Osteoblast (primary cell): ENCODE results near the gene WIZ. TPM values are rescaled to one million over a fixed set of nuclear protein-coding genes. Genes with fewer than 3 reads are reported as not detected.

ENCODE experiments used
- DNase-seq: peaks from one replicate; pipeline ENCODE4 v3.0.0; 2011; ENCODE audit warnings: low spot score, mixed read lengths; ENCODE audit not compliant: insufficient read length; ENCODE audit errors: missing footprints
- H2AFZ ChIP-seq: 2 replicates; pipeline ENCODE4 v1.6.0; 2011; ENCODE audit warnings: mild to moderate bottlenecking, low read length
- H3K27ac ChIP-seq: 2 replicates; pipeline ENCODE4 v1.5.1; 2011; ENCODE audit warnings: mild to moderate bottlenecking, low read depth, low read length, moderate library complexity
- H3K27me3 ChIP-seq: 2 replicates; pipeline ENCODE4 v1.6.0; 2012; ENCODE audit warnings: mild to moderate bottlenecking, control low read depth, inconsistent platforms, low read length, moderate library complexity; ENCODE audit not compliant: insufficient read depth
- H3K36me3 ChIP-seq: 2 replicates; pipeline ENCODE4 v1.5.1; 2011; ENCODE audit warnings: mild to moderate bottlenecking, low read length, control low read depth, moderate library complexity; ENCODE audit not compliant: insufficient read depth
- H3K4me1 ChIP-seq: 2 replicates; pipeline ENCODE4 v1.5.1; 2011; ENCODE audit warnings: mild to moderate bottlenecking, low read length, control low read depth, moderate library complexity; ENCODE audit not compliant: insufficient read depth
- H3K4me2 ChIP-seq: 2 replicates; pipeline ENCODE4 v1.6.0; 2011; ENCODE audit warnings: mild to moderate bottlenecking, low read length; ENCODE audit not compliant: insufficient read depth
- H3K4me3 ChIP-seq: fragments of 200-600 bp; sonication (generic); 3 replicates; pipeline ENCODE4 v1.5.1; 2012; ENCODE audit warnings: mild to moderate bottlenecking, low read length, inconsistent platforms; ENCODE audit not compliant: insufficient read depth
- H3K79me2 ChIP-seq: 2 replicates; pipeline ENCODE4 v1.6.0; 2012; ENCODE audit warnings: mild to moderate bottlenecking, low read length, control low read depth, inconsistent platforms; ENCODE audit not compliant: insufficient read depth
- H3K9me3 ChIP-seq: 2 replicates; pipeline ENCODE4 v1.5.1; 2011; ENCODE audit warnings: low read depth, low read length, control low read depth
- H4K20me1 ChIP-seq: 2 replicates; pipeline ENCODE4 v1.6.0; 2012; ENCODE audit warnings: mild to moderate bottlenecking, low read length, control low read depth; ENCODE audit not compliant: insufficient read depth
- total RNA-seq: library from RNA; depleted of rRNA; stranded (reverse); fragments of >200 nt; gene quantifications from 2 replicates; pipeline ENCODE4 v1.2.3, GENCODE V29; 2012
- TF ChIP-seq, protein P1 (sequence below): IDR thresholded peaks from 2 replicates; pipeline ENCODE4 v1.5.1; 2011; ENCODE audit warnings: mild to moderate bottlenecking, low read depth, low read length, moderate library complexity; ENCODE audit errors: extremely low read depth

WIZ gene
- total RNA-seq, 1 donor: 9.8 TPM

DNA sequence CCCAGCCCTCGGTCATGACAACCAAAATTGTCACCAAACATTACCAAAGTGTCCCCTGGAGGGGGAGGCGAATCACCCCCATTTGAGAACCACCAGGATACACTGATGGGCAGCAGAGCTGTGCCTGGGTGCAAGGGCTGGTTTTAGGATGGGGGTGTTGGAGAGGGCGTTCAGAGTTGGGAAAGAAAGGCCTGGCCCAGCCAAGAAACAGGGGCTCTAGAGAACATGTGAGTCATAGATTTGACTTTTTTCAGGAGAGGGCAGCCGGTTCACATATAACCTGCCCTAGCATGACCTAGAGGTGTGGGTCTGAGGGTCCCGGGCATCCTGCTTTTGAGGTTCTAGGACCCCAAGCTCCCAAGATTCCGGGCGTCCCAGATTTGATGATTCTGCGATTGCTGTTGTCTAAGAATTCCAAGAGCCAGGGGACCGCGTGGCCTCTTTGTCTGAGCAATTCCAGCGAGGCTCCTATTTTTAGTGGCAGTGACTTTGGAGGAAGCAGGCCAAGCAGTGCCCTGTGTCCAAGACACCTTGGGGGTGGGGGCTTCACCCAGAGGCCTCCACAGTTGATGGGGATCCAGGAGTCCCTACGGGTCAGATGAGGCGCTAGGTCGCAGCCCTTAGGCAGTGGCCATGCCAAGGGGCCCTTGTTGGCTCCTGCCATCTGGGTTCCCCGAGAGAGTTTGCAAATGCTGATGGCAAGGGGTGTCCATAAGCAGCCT lies 5.1 kb downstream of the WIZ start:
- no peak overlapping the region for H3K4me2 ChIP-seq
- H2AFZ ChIP-seq: no peak overlapping the region
- no peaks in the 10 kb centered on the region for H3K27me3 ChIP-seq
- TF ChIP-seq, protein P1, sequence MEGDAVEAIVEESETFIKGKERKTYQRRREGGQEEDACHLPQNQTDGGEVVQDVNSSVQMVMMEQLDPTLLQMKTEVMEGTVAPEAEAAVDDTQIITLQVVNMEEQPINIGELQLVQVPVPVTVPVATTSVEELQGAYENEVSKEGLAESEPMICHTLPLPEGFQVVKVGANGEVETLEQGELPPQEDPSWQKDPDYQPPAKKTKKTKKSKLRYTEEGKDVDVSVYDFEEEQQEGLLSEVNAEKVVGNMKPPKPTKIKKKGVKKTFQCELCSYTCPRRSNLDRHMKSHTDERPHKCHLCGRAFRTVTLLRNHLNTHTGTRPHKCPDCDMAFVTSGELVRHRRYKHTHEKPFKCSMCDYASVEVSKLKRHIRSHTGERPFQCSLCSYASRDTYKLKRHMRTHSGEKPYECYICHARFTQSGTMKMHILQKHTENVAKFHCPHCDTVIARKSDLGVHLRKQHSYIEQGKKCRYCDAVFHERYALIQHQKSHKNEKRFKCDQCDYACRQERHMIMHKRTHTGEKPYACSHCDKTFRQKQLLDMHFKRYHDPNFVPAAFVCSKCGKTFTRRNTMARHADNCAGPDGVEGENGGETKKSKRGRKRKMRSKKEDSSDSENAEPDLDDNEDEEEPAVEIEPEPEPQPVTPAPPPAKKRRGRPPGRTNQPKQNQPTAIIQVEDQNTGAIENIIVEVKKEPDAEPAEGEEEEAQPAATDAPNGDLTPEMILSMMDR: no peak
- no peaks in the 10 kb centered on the region for H3K9me3 ChIP-seq
- H3K4me1 ChIP-seq: peaks cover 5% of the 10 kb centered on the region
- H4K20me1 ChIP-seq: no peaks in the 10 kb centered on the region
- H3K36me3 ChIP-seq: no peaks in the 10 kb centered on the region
- no peaks in the 10 kb centered on the region for H3K79me2 ChIP-seq
- DNase-seq: no peak
- no peak overlapping the region for H3K27ac ChIP-seq
- H3K4me3 ChIP-seq: no peak overlapping the region

DNA sequence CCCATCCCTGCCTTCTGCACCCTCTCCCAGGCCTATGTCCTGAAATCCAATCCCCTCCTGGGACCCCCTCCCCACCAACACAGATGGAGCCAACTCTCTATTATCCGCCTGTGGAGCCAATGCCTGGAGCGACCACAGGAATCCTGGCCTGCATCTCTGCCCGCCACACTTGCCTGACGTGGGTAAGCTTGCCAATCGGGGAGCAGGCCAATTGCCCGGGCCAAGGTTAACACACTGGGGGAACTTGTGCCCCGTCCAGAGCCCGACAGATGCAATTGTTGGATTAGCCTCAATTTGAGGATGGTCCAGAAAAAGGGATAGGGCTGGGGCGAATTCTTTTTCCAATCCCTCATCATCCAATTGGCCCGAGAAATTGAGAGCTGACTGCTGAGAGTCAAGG lies 5.9 kb downstream of the WIZ start:
- TF ChIP-seq, protein P1: no peak
- Histone ChIP-seq H2AFZ (no peak overlapping the region), H3K79me2 (no peaks in the 10 kb centered on the region), H3K27me3 (no peaks in the 10 kb centered on the region), H3K4me3 (no peak overlapping the region), H3K4me2 (no peak overlapping the region), H4K20me1 (no peaks in the 10 kb centered on the region), H3K36me3 (no peaks in the 10 kb centered on the region), H3K27ac (no peak overlapping the region), H3K9me3 (no peaks in the 10 kb centered on the region), H3K4me1 (peaks cover under 1% of the 10 kb centered on the region)
- no peak for DNase-seq

DNA sequence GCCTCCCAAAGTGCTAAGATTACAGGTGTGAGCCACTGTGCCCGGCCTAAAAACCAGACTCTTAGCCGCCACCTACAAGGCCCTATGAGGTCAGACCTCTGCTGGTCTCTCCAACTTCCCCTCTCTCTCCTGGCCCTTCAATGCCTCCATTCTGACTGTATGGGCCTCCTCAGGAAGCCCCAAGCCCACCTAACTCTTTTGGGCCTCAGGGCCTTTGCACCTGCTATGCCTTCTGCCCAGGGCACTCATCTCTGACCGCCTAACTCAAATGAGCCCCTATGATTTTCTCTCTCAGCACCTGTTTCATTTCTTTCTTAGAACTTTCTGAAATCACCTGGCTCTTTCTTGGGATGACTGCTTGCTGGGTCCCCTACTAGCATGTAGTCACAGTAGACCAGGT lies 6.4 kb downstream of the WIZ start:
- TF ChIP-seq, protein P1: no peak
- H3K79me2 ChIP-seq: no peaks in the 10 kb centered on the region
- no peak overlapping the region for H3K4me3 ChIP-seq
- H3K36me3 ChIP-seq: no peaks in the 10 kb centered on the region
- no peak overlapping the region for H3K4me2 ChIP-seq
- H3K27me3 ChIP-seq: no peaks in the 10 kb centered on the region
- DNase-seq: no peak
- no peak overlapping the region for H2AFZ ChIP-seq
- H3K9me3 ChIP-seq: no peaks in the 10 kb centered on the region
- H4K20me1 ChIP-seq: no peaks in the 10 kb centered on the region
- no peaks in the 10 kb centered on the region for H3K4me1 ChIP-seq
- H3K27ac ChIP-seq: no peak overlapping the region

DNA sequence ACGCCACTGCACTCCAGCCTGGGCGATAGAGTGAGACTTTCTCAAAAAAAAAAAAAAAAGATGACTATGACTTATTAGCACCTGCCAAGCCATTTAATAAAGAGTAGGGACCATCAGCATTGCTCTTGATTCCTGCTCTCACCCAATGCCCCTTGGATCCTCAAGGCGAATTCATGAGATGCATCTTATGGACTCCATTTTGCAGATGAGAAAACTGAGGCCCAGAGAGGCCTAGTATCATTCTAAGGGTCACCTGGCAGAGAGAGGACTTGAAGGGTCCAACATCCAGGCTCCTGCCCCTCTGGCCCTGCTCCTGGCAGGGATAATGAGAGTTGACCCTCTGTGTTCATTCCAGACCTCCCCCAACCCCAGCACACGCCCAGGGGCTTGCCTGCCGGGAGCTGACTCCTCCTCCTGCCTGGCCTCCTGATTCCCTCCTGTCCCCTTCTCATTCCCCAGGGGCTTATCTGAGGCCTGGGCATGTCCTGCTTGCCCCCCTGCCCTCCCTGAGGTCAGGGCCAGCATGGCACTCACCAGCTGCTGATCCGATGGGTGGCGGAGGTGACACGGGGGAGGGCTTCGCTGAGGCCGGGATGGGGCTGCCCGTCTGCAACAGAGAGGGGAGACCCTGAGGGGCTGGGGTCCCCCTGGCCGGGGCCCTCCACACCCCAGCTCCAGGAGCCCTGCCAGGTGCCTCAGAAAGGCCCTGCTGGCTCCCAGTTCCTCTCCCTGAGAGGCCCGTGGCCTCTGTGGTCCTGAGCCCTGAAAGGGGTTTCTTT lies 7.4 kb downstream of the WIZ start:
- no peak overlapping the region for H3K4me2 ChIP-seq
- no peaks in the 10 kb centered on the region for H3K36me3 ChIP-seq
- H2AFZ ChIP-seq: no peak overlapping the region
- H3K4me3 ChIP-seq: no peak overlapping the region
- H4K20me1 ChIP-seq: no peaks in the 10 kb centered on the region
- DNase-seq: no peak
- no peaks in the 10 kb centered on the region for H3K79me2 ChIP-seq
- H3K4me1 ChIP-seq: no peaks in the 10 kb centered on the region
- no peaks in the 10 kb centered on the region for H3K27me3 ChIP-seq
- TF ChIP-seq, protein P1: no peak
- H3K27ac ChIP-seq: no peak overlapping the region
- H3K9me3 ChIP-seq: no peaks in the 10 kb centered on the region
